PC-3 (cell line): ENCODE data around the gene STEAP4. TPM values are rescaled to one million over a fixed set of nuclear protein-coding genes. Genes with fewer than 3 reads are reported as not detected.

ENCODE experiments used
- ATAC-seq: fragments of 200-7000 bp; cut with Tn5 transposase; 2 replicates; pipeline ENCODE4 v1.9.1; 2020; ENCODE audit warnings: mild to moderate bottlenecking, moderate library complexity
- BruUV-seq: library from RNA; stranded (reverse); fragments of 400-500 nt; replicated peaks from 2 replicates; lab custom pipeline; 2021; lab: Mats Ljungman, UMichigan
- CTCF ChIA-PET: fragments of 300-600 bp; sonication (Branson Sonifier 250); formaldehyde crosslinking; loops from one replicate; lab custom pipeline; 2022; ENCODE audit warnings: antibody characterized with exemption; lab: Charles Lee
- POLR2A ChIA-PET: fragments of 300-600 bp; sonication (Branson Sonifier 250); formaldehyde crosslinking; loops from one replicate; lab custom pipeline; 2022; ENCODE audit warnings: antibody characterized with exemption; ENCODE audit not compliant: unreplicated experiment; lab: Charles Lee
- DNase-seq: peaks from one replicate; pipeline ENCODE4 v3.0.0-alpha.2; 2015
- H2AFZ ChIP-seq: fragments of 300-600 bp; sonication (generic); 2 replicates; pipeline ENCODE4 v1.6.0; 2016; ENCODE audit warnings: antibody characterized with exemption, low read length
- H3F3A ChIP-seq: fragments of 300-600 bp; sonication (generic); one replicate; pipeline ENCODE4 v1.6.0; 2017; ENCODE audit warnings: antibody characterized with exemption, low read length, control low read depth, mild to moderate bottlenecking; ENCODE audit not compliant: unreplicated experiment
- H3K27ac ChIP-seq: fragments of 300-600 bp; sonication (generic); 2 replicates; pipeline ENCODE4 v1.5.1; 2016; ENCODE audit warnings: mild to moderate bottlenecking, low read length
- H3K27me3 ChIP-seq: fragments of 300-600 bp; sonication (generic); 2 replicates; pipeline ENCODE4 v1.6.1; 2016; ENCODE audit warnings: low read length, mixed read lengths
- H3K36me3 ChIP-seq: fragments of 300-600 bp; sonication (generic); 2 replicates; pipeline ENCODE4 v1.6.1; 2016; ENCODE audit warnings: low read depth, mixed run types, low read length, mixed read lengths
- H3K4me1 ChIP-seq: fragments of 300-600 bp; sonication (generic); 2 replicates; pipeline ENCODE4 v1.5.1; 2016; ENCODE audit warnings: low read length; ENCODE audit not compliant: insufficient read depth
- H3K4me2 ChIP-seq: fragments of 300-600 bp; sonication (generic); 2 replicates; pipeline ENCODE4 v1.6.0; 2016; ENCODE audit warnings: low read length
- H3K4me3 ChIP-seq: fragments of 300-600 bp; sonication (generic); 2 replicates; pipeline ENCODE4 v1.5.1; 2016; ENCODE audit warnings: mild to moderate bottlenecking, low read length, mixed read lengths
- H3K79me2 ChIP-seq: fragments of 300-600 bp; sonication (generic); 2 replicates; pipeline ENCODE4 v1.6.1; 2017; ENCODE audit warnings: low read length, mixed read lengths
- H3K9ac ChIP-seq: fragments of 300-600 bp; sonication (generic); 2 replicates; pipeline ENCODE4 v1.6.0; 2016; ENCODE audit warnings: mild to moderate bottlenecking, low read length
- H3K9me2 ChIP-seq: fragments of 300-600 bp; sonication (generic); replicated peaks from 2 replicates; pipeline ENCODE4 v1.6.1; 2016; ENCODE audit warnings: mixed run types, low read length, mixed read lengths
- H3K9me3 ChIP-seq: fragments of 300-600 bp; sonication (generic); 2 replicates; pipeline ENCODE4 v1.6.1; 2016; ENCODE audit warnings: low read length, mixed read lengths
- H4K20me1 ChIP-seq: fragments of 300-600 bp; sonication (generic); 2 replicates; pipeline ENCODE4 v1.6.1; 2016; ENCODE audit warnings: low read length, mixed read lengths
- EZH2 ChIP-seq: fragments of 300-600 bp; sonication (generic); IDR thresholded peaks from one replicate; pipeline ENCODE4 v1.6.1; 2017; ENCODE audit warnings: antibody characterized with exemption, mild to moderate bottlenecking, low read length; ENCODE audit not compliant: unreplicated experiment
- EZH2phosphoT487 ChIP-seq: fragments of 300-600 bp; sonication (generic); IDR thresholded peaks from 2 replicates; pipeline ENCODE4 v1.6.1; 2018; ENCODE audit warnings: mild to moderate bottlenecking, antibody characterized with exemption, low read length, borderline replicate concordance
- intact Hi-C: fragments of 100-400 bp; cut with micrococcal nuclease; formaldehyde crosslinking; loops from 2 replicates; pipeline ENCODE4 v1.9.0; 2023
- total RNA-seq: library from RNA; depleted of rRNA; stranded (reverse); fragments of >200 nt; gene quantifications from 2 replicates; pipeline ENCODE4 v1.2.3, GENCODE V29; 2014
- TF ChIP-seq, protein P1 (sequence below): fragments of 300-600 bp; sonication (generic); conservative IDR thresholded peaks from 2 replicates; pipeline ENCODE4 v1.5.1; 2017; ENCODE audit warnings: antibody characterized with exemption, low read depth, mild to moderate bottlenecking, low read length

Gene STEAP4
- total RNA-seq, 1 experiment from 2014 or later, result 1.7 TPM

DNA sequence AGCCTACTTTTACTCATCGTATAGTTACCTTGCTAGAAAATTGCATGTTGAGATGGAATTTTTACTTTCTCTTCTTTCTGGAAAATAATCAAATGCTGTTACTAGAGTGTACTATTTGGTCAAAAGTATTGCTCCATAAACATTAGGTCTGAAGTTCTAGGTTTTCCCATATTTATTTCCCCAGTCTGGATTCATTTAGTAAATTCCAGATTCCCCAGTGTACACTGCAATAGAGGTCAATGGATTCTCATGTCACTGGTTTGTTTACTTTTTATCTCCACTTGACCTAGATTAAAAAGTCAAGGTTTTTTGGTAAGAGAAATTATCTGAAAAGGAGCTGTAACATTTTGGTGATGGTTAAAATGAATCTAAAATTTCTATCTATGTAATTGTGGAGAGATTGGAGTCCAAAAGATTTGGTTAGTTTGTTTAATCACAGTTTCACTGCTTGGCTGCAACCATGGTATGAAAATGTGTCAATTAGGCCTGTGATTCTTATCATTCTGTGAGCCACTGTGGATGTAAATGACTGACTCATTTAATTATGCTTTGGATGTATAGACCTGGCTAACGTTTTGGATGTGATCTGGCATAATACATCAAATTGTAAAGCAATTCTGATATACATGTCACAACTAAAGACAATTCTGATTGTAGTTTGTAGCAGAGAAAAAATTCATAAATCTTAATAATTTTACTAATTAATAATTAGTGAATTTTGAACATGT is 32.7 kb upstream of the STEAP4 start:
- no peak overlapping the region for H3K27ac ChIP-seq
- H3K4me2 ChIP-seq, result no peak overlapping the region
- no peaks in the 10 kb centered on the region for H3K9me3 ChIP-seq
- ChIA-PET CTCF (no interaction called here), POLR2A (no interaction called here)
- DNase-seq (no peak), ATAC-seq (no peak)
- no peaks in the 10 kb centered on the region for H4K20me1 ChIP-seq
- H3K36me3 ChIP-seq, result no peaks in the 10 kb centered on the region
- peaks cover 12% of the 10 kb centered on the region for H3K4me1 ChIP-seq
- TF ChIP-seq EZH2, result no peak
- no TSS peak for BruUV-seq
- no peaks in the 10 kb centered on the region for H3K79me2 ChIP-seq
- intact Hi-C loops, result no loop called here
- H3K9me2 ChIP-seq, result no peaks in the 10 kb centered on the region
- no peak overlapping the region for H3K4me3 ChIP-seq
- no peaks in the 10 kb centered on the region for H3F3A ChIP-seq
- H3K9ac ChIP-seq, result no peak overlapping the region
- no peaks in the 10 kb centered on the region for H3K27me3 ChIP-seq
- no peak overlapping the region for H2AFZ ChIP-seq

DNA sequence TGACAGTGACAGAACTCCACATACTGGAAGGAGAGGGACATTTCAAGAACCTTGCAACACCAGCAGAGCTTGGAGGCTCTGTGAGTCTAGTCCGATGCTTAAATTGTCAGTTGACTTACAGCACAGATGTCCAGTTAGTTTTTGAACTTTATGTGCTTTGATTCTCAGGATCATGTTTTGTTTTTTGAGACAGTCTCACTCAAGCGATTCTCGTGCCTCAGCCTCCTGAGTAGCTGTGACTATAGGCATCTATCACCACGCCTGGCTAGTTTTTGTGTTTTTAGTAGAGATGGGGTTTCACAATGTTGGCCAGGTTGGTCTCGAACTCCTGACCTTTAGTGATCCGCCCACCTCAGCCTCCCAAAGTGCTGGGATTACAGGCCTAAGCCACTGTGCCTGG is 31.8 kb upstream of the STEAP4 start:
- Histone ChIP-seq H3K27ac (no peak overlapping the region), H3K27me3 (no peaks in the 10 kb centered on the region), H4K20me1 (no peaks in the 10 kb centered on the region), H3K9me2 (no peaks in the 10 kb centered on the region), H3K9ac (no peak overlapping the region), H3K36me3 (no peaks in the 10 kb centered on the region), H3F3A (no peaks in the 10 kb centered on the region), H3K4me1 (peaks cover 12% of the 10 kb centered on the region), H3K4me3 (no peak overlapping the region), H3K9me3 (no peaks in the 10 kb centered on the region), H3K4me2 (no peak overlapping the region), H2AFZ (no peak overlapping the region), H3K79me2 (no peaks in the 10 kb centered on the region)
- ChIA-PET CTCF (no interaction called here), POLR2A (no interaction called here)
- no peak for ATAC-seq
- no peak for DNase-seq
- intact Hi-C loops, result no loop called here
- BruUV-seq, result no TSS peak
- no peak for TF ChIP-seq EZH2phosphoT487
- TF ChIP-seq, protein P1, sequence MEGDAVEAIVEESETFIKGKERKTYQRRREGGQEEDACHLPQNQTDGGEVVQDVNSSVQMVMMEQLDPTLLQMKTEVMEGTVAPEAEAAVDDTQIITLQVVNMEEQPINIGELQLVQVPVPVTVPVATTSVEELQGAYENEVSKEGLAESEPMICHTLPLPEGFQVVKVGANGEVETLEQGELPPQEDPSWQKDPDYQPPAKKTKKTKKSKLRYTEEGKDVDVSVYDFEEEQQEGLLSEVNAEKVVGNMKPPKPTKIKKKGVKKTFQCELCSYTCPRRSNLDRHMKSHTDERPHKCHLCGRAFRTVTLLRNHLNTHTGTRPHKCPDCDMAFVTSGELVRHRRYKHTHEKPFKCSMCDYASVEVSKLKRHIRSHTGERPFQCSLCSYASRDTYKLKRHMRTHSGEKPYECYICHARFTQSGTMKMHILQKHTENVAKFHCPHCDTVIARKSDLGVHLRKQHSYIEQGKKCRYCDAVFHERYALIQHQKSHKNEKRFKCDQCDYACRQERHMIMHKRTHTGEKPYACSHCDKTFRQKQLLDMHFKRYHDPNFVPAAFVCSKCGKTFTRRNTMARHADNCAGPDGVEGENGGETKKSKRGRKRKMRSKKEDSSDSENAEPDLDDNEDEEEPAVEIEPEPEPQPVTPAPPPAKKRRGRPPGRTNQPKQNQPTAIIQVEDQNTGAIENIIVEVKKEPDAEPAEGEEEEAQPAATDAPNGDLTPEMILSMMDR, result no peak
- no peak for TF ChIP-seq EZH2

DNA sequence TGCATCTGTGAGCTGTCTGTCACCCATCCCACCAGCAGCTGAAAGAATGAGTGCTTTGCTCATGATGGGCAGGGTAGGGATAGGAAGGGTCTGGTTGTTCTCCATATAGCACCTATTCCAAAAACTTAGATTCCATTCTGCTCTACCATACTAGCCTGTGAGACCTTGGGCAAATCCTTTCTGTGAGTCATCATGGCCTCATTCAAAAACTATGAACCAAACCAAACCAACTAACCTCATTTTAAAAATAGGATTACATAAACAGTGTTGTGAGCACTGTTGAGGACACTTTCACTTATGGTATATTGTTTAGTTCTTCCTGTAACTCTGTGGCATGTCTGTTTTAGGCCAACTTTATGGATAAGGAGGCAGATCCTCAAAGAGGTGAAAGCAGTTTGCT is 30.9 kb upstream of the STEAP4 start:
- BruUV-seq, result no TSS peak
- no peak overlapping the region for H3K9ac ChIP-seq
- intact Hi-C loops, result no loop called here
- H3K9me3 ChIP-seq, result no peaks in the 10 kb centered on the region
- H3K4me1 ChIP-seq, result peaks cover 12% of the 10 kb centered on the region
- ChIA-PET CTCF (no interaction called here), POLR2A (no interaction called here)
- no peaks in the 10 kb centered on the region for H3F3A ChIP-seq
- no peak overlapping the region for H3K27ac ChIP-seq
- H2AFZ ChIP-seq, result no peak overlapping the region
- ATAC-seq (peak; percentile 83), DNase-seq (peak; percentile 68)
- H3K79me2 ChIP-seq, result no peaks in the 10 kb centered on the region
- no peak overlapping the region for H3K4me2 ChIP-seq
- H3K36me3 ChIP-seq, result no peaks in the 10 kb centered on the region
- TF ChIP-seq, protein P1, result no peak
- no peak for TF ChIP-seq EZH2
- no peak for TF ChIP-seq EZH2phosphoT487
- no peaks in the 10 kb centered on the region for H3K27me3 ChIP-seq
- H3K9me2 ChIP-seq, result no peaks in the 10 kb centered on the region
- no peak overlapping the region for H3K4me3 ChIP-seq
- H4K20me1 ChIP-seq, result no peaks in the 10 kb centered on the region
